B cell (primary cell): ENCODE data around the gene DSCAML1.

ENCODE experiments used
- CTCF ChIP-seq: fragments of 200-600 bp; IDR thresholded peaks from one replicate; pipeline ENCODE4 v1.8.0; 2022; ENCODE audit warnings: antibody characterized with exemption, mild to moderate bottlenecking
- EZH2 ChIP-seq: IDR thresholded peaks from 2 replicates; pipeline ENCODE4 v1.6.1; 2012; ENCODE audit warnings: borderline replicate concordance, low read depth, mild to moderate bottlenecking, moderate library complexity, low read length; ENCODE audit not compliant: insufficient read depth, poor library complexity, severe bottlenecking

- TF ChIP-seq CTCF: no peak
- no peak for TF ChIP-seq EZH2
These were observed 154.2 kb downstream of the DSCAML1 start for GRCh38 chr11:117642835-117643234.
